ENCODE results near the gene LRP11. TPM values are rescaled to one million over a fixed set of nuclear protein-coding genes. Genes with fewer than 3 reads are reported as not detected.
"Not testable (repeated sequence)": the region's sequence is repeated elsewhere in the genome, so short reads cannot be mapped to it uniquely, and the experiment has no call there.

The LRP11 gene
- total RNA-seq, 2 donors from 2014 or later = 6.0 to 10.6 TPM

DNA sequence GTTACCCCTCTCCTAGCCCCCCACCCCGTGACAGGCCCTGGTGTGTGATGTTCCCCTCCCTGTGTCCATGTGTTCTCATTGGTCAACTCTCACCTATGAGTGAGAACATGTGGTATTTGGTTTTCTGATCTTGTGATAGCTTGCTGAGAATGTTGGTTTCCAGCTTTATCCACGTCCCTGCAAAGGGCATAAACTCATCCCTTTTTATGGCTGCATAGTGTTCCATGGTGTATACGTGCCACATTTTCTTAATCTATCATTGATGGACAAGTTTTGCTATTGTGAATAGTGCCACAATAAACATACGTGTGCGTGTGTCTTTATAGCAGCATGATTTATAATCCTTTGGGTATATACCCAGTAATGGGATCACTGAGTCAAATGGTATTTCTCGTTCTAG, 27.7 kb upstream of the LRP11 start:
- not testable (repeated sequence) for H3K9me3 Mint-ChIP-seq; H3K4me3 Mint-ChIP-seq; H3K27ac Mint-ChIP-seq; DNase-seq; ATAC-seq (replicated peaks in 1 of 2); H3K36me3 Mint-ChIP-seq (ENCODE audit: insufficient read depth in 2 of 2)
- Mint-ChIP-seq H3K27me3 (ENCODE audit: low read depth) (peaks cover 38% of the 10 kb centered on the region), H3K4me1 (ENCODE audit: low read depth) (peaks cover 13% of the 10 kb centered on the region)

DNA sequence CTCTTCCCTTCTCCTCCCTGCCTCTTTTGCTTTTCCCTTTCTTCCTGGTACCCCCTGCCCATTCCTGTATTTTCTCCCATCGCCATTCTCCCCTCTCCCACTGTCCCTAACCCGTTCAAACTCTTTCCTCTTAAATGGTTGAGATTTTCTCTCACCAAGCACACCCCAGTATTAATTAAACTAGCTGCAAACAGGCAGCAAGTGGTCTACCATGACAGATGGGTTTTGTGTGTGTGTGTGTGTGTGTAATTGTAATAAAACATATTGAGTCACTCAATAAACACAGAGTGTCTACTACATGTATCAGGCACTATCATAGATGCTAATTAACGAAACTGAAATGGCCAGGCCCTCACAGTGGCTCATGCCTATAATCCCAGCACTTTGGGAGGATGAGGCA, 27.1 kb upstream of the LRP11 start:
- Mint-ChIP-seq H3K4me3 (no peak overlapping the region), H3K27me3 (ENCODE audit: low read depth) (peaks cover 38% of the 10 kb centered on the region), H3K27ac (no peak overlapping the region)

DNA sequence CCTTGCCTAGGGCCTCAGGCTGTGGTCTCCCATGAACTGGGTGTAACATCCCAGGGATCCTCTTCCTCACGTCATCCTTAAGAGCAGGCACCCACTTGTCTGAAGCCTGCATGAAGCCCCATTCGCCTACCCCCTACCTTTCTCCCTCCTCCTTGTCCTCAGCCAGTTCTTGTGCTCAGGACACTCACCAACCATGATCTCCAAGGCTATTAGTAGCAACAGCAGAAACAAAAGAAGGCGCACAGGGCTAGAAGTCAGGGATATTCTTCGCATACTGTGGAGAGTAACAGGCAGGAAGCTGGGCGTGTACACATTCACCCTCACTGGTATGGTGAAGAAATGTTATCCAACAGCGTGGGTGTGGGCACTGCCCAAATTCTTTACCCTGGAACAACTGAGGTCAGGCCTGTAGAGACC, 26.5 kb upstream of the LRP11 start:
- H3K4me1 Mint-ChIP-seq (ENCODE audit: low read depth) = peaks cover 1% of the 10 kb centered on the region
- no peak overlapping the region for H3K27ac Mint-ChIP-seq
- no peak overlapping the region for H3K4me3 Mint-ChIP-seq
- H3K9me3 Mint-ChIP-seq = no peaks in the 10 kb centered on the region
- ATAC-seq (replicated peaks in 1 of 2) (no peak), DNase-seq (no peak)
- peaks cover 38% of the 10 kb centered on the region for H3K27me3 Mint-ChIP-seq (ENCODE audit: low read depth)
- no peaks in the 10 kb centered on the region for H3K36me3 Mint-ChIP-seq (ENCODE audit: insufficient read depth in 2 of 2)

More for the DNA sequence above, 27.1 kb upstream of the LRP11 start:
- ATAC-seq (replicated peaks in 1 of 2) (no peak), DNase-seq (no peak)
- Mint-ChIP-seq H3K4me1 (ENCODE audit: low read depth) (peaks cover 7% of the 10 kb centered on the region), H3K36me3 (ENCODE audit: insufficient read depth in 2 of 2) (no peaks in the 10 kb centered on the region), H3K9me3 (no peaks in the 10 kb centered on the region)

DNA sequence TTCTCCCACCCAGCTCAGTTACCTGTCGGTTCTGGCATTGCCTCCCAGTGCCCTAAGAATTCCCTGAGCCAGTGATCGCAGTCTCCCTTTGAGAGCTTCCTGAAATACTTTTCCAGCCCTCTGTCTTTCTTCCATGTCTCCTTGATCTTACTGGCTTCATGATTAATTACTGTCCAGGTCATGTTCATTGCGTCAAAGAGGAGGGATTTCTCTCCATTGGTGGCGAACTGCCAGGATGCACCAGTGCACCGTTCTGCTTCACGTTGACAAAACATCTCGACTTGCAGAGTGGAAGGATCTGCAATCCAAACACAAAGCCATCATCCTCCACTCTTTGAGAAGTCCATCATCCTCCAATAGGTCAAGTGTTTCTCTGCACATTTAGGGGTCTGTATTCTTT, 25.2 kb upstream of the LRP11 start:
- DNase-seq = no peak
- Mint-ChIP-seq H3K4me1 (ENCODE audit: low read depth) (no peaks in the 10 kb centered on the region), H3K27ac (no peak overlapping the region), H3K36me3 (ENCODE audit: insufficient read depth in 2 of 2) (no peaks in the 10 kb centered on the region), H3K9me3 (no peaks in the 10 kb centered on the region), H3K4me3 (no peak overlapping the region), H3K27me3 (ENCODE audit: low read depth) (peaks cover 31% of the 10 kb centered on the region)
- no peak for ATAC-seq (replicated peaks in 1 of 2)

DNA sequence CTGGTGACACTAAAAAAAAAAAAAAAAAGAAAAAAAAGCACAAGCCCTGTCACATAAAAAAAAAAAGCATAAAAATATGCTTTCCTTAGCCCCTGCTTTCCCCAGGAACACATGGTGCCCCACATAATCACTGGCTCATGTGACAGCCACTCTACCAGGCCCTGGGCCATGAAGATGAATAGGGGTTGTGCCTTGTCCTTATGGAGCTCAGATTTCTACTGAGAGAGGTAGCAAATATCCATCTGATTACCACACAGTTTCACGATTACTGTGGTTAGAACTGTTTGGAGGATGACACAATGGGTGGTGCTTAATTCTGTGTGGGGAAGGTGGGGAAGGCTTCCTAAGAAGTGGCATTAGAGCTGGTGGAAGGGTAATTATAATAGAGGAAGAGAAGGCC, 24.5 kb upstream of the LRP11 start:
- H3K36me3 Mint-ChIP-seq (ENCODE audit: insufficient read depth in 2 of 2) = no peaks in the 10 kb centered on the region
- no peaks in the 10 kb centered on the region for H3K9me3 Mint-ChIP-seq
- ATAC-seq (replicated peaks in 1 of 2) (no peak), DNase-seq (no peak)
- H3K27ac Mint-ChIP-seq = no peak overlapping the region
- peaks cover 29% of the 10 kb centered on the region for H3K27me3 Mint-ChIP-seq (ENCODE audit: low read depth)
- no peak overlapping the region for H3K4me3 Mint-ChIP-seq
- no peaks in the 10 kb centered on the region for H3K4me1 Mint-ChIP-seq (ENCODE audit: low read depth)

DNA sequence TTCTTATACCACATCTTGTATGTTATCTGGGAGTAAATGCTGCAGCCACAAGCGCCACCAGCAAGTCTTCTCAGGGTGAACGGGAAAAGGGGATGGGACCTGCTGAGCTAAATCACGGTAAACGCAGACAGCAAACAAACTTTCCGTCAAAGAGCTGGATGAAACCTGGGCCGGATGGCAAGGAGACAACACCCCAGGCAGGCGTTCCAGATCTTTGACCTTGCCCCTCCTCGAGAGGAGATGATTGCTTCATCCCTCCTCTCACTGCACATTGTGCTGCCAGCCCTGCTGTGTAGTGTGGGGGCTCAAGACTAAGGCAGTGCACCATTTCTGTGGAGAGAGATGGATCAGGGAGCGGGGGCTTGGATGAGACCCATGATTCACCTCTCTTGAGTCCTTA, 23.9 kb upstream of the LRP11 start:
- H3K4me3 Mint-ChIP-seq = no peak overlapping the region
- no peak for ATAC-seq (replicated peaks in 1 of 2)
- no peaks in the 10 kb centered on the region for H3K9me3 Mint-ChIP-seq
- peaks cover 25% of the 10 kb centered on the region for H3K27me3 Mint-ChIP-seq (ENCODE audit: low read depth)
- H3K4me1 Mint-ChIP-seq (ENCODE audit: low read depth) = no peaks in the 10 kb centered on the region
- H3K27ac Mint-ChIP-seq = no peak overlapping the region
- no peaks in the 10 kb centered on the region for H3K36me3 Mint-ChIP-seq (ENCODE audit: insufficient read depth in 2 of 2)
- DNase-seq = no peak

DNA sequence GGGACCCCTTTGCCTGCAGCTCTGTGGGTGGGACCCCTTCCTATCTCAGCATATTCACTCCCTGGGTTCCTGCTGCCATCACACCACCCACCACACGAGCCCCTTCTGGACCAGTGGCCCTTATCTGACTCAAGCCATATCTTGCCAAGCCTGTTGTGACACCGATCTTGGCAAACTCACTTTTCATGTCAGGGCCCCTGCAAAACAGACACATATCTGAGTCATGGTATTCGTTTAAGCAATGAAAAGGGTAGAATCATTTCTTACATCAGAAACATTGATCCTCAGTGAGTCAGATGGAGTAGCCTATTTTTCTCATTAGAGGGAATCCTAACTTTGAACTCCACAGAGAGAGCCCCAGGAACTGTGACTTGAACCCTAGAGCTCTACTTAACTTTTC, 23.2 kb upstream of the LRP11 start:
- no peaks in the 10 kb centered on the region for H3K9me3 Mint-ChIP-seq
- H3K36me3 Mint-ChIP-seq (ENCODE audit: insufficient read depth in 2 of 2) = no peaks in the 10 kb centered on the region
- no peak overlapping the region for H3K4me3 Mint-ChIP-seq
- DNase-seq (no peak), ATAC-seq (replicated peaks in 1 of 2) (peak; percentile 40 to 58)
- peaks cover 21% of the 10 kb centered on the region for H3K27me3 Mint-ChIP-seq (ENCODE audit: low read depth)
- no peaks in the 10 kb centered on the region for H3K4me1 Mint-ChIP-seq (ENCODE audit: low read depth)
- H3K27ac Mint-ChIP-seq = no peak overlapping the region

DNA sequence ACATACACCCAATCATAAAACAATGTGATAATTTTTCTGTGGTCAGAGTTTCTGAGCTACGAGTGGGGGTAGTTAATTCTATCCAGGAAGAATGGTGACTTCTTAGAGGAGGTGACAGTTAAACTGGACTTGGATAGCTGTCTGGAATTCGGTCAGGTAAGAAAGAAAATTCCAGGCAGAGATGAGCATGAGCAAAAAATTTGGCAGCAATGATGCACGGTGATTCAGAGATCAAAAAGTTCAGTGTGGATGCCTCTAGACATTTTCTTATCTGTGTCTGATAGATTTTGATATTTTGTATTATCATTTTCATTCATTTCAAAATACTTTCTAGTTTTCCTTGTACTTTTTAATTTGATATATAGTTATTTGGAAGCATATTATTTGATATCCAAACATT, 21.7 kb upstream of the LRP11 start:
- Mint-ChIP-seq H3K4me3 (no peak overlapping the region), H3K4me1 (ENCODE audit: low read depth) (no peaks in the 10 kb centered on the region), H3K27ac (no peak overlapping the region), H3K9me3 (no peaks in the 10 kb centered on the region), H3K36me3 (ENCODE audit: insufficient read depth in 2 of 2) (no peaks in the 10 kb centered on the region), H3K27me3 (ENCODE audit: low read depth) (peaks cover 31% of the 10 kb centered on the region)
- DNase-seq = no peak
- ATAC-seq (replicated peaks in 1 of 2) = no peak

DNA sequence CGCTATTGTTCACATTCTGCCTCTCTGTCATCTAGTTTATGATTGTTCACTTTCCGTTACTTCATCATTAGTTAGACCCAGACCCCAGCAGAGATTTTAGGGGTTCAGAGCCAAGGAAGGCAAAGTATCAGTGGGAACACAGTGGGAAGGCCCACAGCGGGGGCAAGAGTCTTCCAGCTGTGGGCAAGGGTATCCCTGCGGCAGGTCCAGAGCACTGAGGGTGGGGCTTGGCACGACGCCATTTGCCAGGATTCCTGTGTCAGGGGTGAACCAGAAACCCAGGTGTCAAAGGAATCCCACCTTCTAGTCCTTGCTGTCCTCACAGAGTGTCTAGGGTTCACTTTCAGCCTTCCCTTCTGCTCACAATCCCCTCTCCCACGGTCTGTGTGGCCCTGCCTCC, 20.5 kb upstream of the LRP11 start:
- ATAC-seq (replicated peaks in 1 of 2) = no peak
- no peaks in the 10 kb centered on the region for H3K4me1 Mint-ChIP-seq (ENCODE audit: low read depth)
- DNase-seq = no peak
- no peak overlapping the region for H3K4me3 Mint-ChIP-seq
- H3K27ac Mint-ChIP-seq = no peak overlapping the region
- peaks cover 25% of the 10 kb centered on the region for H3K27me3 Mint-ChIP-seq (ENCODE audit: low read depth)
- no peaks in the 10 kb centered on the region for H3K36me3 Mint-ChIP-seq (ENCODE audit: insufficient read depth in 2 of 2)
- no peaks in the 10 kb centered on the region for H3K9me3 Mint-ChIP-seq

DNA sequence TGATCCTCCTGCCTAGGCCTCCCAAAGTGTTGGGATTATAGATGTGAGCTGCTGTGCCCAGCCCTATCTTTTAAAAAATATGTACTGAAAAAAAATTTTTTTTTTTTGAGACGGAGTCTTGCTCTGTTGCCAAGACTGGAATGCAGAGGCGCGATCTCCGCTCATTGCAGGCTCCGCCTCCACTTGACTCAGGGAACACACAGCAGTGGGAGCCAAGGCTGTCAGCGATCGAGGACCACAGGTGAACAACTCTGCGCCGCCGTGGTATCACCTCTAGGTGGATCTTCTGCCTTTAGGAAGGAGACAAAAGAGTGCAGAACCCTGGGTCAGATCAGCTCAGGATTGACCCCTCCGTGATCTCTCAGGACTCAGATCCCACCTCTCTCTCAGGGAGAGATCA, 20.1 kb upstream of the LRP11 start:
- Mint-ChIP-seq H3K27me3 (ENCODE audit: low read depth) (peaks cover 25% of the 10 kb centered on the region), H3K4me3 (no peak overlapping the region), H3K36me3 (ENCODE audit: insufficient read depth in 2 of 2) (no peaks in the 10 kb centered on the region), H3K4me1 (ENCODE audit: low read depth) (no peaks in the 10 kb centered on the region), H3K9me3 (no peaks in the 10 kb centered on the region), H3K27ac (no peak overlapping the region)
- no peak for ATAC-seq (replicated peaks in 1 of 2)
- DNase-seq = no peak

DNA sequence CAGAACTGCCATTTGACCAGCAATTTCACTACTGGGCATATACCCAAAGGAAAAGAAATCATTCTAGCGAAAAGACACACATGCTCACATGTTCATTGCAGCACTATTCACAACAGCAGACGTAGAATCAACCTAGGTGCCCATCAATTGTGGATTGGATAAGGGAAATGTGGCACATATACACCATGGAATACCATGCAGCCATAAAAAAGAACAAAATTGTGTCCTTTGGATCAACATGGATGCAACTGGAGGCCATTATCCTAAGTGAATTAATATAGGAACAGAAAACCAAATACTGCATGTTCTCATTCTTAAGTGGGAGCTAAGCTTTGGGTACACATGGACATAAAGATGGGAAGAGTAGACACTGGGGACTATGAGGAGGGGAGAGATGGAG, 17.7 kb upstream of the LRP11 start:
- DNase-seq (no peak), ATAC-seq (replicated peaks in 1 of 2) (no peak)
- H3K27me3 Mint-ChIP-seq (ENCODE audit: low read depth) = peaks cover 41% of the 10 kb centered on the region
- no peak overlapping the region for H3K4me3 Mint-ChIP-seq
- H3K27ac Mint-ChIP-seq = no peak overlapping the region
- peaks cover 0 to 1% of the 10 kb centered on the region in 2 donors for H3K9me3 Mint-ChIP-seq
- no peaks in the 10 kb centered on the region for H3K4me1 Mint-ChIP-seq (ENCODE audit: low read depth)
- H3K36me3 Mint-ChIP-seq (ENCODE audit: insufficient read depth in 2 of 2) = no peaks in the 10 kb centered on the region

DNA sequence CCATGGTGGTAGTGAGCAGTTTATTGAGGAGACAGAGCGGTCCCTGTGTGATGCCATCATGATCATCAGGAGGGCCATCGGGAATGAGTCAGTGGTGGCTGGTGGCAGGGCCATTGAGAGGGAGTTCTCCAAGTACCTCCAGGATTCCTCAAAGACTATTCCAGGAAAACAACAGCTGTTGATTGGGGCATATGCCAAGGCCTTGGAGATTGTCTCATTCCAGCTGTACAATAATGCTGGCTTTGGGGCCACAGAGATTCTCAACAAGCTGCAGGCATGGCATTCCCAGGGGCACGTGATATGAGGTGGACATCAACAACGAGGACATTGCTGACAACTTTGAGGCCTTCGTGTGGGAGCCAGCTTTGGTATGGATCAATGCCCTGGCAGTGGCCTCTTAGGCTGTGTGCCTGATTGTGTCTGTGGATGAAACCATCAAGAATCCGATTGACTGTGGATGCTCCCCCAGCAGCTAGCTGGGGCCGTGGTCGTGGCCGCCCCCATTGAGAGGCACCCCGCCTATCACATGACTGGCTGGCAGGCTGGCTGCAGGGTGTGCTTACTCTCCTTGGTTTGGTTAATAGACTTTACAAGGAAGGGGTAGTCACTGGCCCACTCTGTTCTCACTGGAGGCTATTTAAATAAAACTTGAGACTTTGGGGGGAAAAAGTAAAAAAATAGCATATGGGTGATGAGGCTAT, 17.1 kb upstream of the LRP11 start:
- Mint-ChIP-seq H3K27me3 (ENCODE audit: low read depth) (peaks cover 41% of the 10 kb centered on the region), H3K27ac (no peak overlapping the region), H3K36me3 (ENCODE audit: insufficient read depth in 2 of 2) (no peaks in the 10 kb centered on the region), H3K9me3 (peaks cover 0 to 1% of the 10 kb centered on the region in 2 donors), H3K4me1 (ENCODE audit: low read depth) (no peaks in the 10 kb centered on the region), H3K4me3 (no peak overlapping the region)
- DNase-seq = no peak
- ATAC-seq (replicated peaks in 1 of 2) = no peak

DNA sequence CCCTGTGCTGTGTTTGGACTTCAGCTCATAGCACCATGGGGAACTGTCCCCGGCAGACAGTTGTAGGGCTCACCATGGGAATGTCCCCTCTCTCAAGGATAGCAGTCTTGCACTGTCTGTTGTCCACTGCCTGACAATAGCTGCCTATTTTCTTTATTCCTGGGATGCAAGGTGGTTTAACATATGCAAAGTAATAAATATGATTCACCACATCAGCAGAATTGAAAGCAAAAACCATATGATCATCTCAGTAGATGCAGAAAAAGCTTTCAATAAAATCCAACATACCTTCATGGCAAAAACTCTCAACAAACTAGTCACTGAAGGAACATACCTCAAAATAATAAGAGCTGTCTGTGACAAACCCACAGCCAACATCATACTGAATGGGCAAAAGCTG, 13.5 kb upstream of the LRP11 start:
- no peaks in the 10 kb centered on the region for H3K4me1 Mint-ChIP-seq (ENCODE audit: low read depth)
- peaks cover 47% of the 10 kb centered on the region for H3K27me3 Mint-ChIP-seq (ENCODE audit: low read depth)
- H3K27ac Mint-ChIP-seq = no peak overlapping the region
- H3K9me3 Mint-ChIP-seq = peaks cover 0 to 1% of the 10 kb centered on the region in 2 donors
- H3K36me3 Mint-ChIP-seq (ENCODE audit: insufficient read depth in 2 of 2) = no peaks in the 10 kb centered on the region
- H3K4me3 Mint-ChIP-seq = no peak overlapping the region
- no peak for ATAC-seq (replicated peaks in 1 of 2)
- no peak for DNase-seq

DNA sequence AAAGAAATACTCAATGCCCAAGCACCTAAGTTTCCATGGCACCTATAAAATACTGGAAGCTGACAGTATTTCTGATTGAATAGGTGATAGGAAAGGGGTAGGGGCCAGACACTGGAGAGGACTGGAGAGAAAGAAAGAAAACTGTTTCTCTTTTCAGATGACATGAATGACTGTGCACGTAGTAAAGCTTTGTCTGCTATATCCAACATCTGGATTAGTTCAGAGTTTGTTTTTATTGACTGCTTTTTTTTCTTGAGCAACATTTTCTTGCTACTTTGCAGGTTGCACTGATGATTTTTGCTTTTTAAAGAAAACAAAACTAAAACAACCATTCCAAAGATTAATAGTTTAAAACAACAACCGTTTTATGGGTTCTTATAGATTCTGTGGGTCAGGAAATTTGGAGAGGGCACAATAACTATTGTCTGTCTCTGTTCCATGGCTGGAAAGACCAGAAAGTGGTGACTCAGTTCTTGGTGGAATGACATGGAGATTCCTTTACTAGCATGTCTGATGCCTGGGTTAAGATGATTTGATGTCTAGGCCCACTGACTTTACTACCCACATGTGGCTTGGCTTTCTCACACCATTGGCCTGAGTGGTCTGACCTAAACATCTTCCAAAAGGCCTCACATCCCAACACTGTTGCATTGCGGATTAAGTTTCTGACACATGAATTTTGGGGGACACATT, 12.2 kb upstream of the LRP11 start:
- Mint-ChIP-seq H3K9me3 (peaks cover 1 to 2% of the 10 kb centered on the region in 2 donors), H3K4me1 (ENCODE audit: low read depth) (no peaks in the 10 kb centered on the region), H3K27me3 (ENCODE audit: low read depth) (peaks cover 48% of the 10 kb centered on the region), H3K27ac (no peak overlapping the region), H3K4me3 (no peak overlapping the region), H3K36me3 (ENCODE audit: insufficient read depth in 2 of 2) (peaks cover 0 to 3% of the 10 kb centered on the region in 2 donors)
- DNase-seq (no peak), ATAC-seq (replicated peaks in 1 of 2) (no peak)

Measured in activated T-cell treated with anti-CD3 and anti-CD28 coated beads, Interleukin-2, amount 50 U/mL, for 72 hours (primary cell).